A172 (cell line): Measurements from ENCODE around the gene KIF1A. TPM values are rescaled to one million over a fixed set of nuclear protein-coding genes. Genes with fewer than 3 reads are reported as not detected.
"Not testable (repeated sequence)": the region's sequence is repeated elsewhere in the genome, so short reads cannot be mapped to it uniquely, and the experiment has no call there.

Source experiments
- DNase-seq: peaks from one replicate; pipeline ENCODE4 v3.0.0-alpha.2; 2015; ENCODE audit warnings: low spot score
- total RNA-seq: library from RNA; depleted of rRNA; stranded (reverse); fragments of >200 nt; shearing (Covaris generic); gene quantifications from 2 replicates; pipeline ENCODE4 v1.2.3, GENCODE V29; 2014

The KIF1A gene
- total RNA-seq, 1 experiment from 2014 or later, result 6.4 TPM

DNA sequence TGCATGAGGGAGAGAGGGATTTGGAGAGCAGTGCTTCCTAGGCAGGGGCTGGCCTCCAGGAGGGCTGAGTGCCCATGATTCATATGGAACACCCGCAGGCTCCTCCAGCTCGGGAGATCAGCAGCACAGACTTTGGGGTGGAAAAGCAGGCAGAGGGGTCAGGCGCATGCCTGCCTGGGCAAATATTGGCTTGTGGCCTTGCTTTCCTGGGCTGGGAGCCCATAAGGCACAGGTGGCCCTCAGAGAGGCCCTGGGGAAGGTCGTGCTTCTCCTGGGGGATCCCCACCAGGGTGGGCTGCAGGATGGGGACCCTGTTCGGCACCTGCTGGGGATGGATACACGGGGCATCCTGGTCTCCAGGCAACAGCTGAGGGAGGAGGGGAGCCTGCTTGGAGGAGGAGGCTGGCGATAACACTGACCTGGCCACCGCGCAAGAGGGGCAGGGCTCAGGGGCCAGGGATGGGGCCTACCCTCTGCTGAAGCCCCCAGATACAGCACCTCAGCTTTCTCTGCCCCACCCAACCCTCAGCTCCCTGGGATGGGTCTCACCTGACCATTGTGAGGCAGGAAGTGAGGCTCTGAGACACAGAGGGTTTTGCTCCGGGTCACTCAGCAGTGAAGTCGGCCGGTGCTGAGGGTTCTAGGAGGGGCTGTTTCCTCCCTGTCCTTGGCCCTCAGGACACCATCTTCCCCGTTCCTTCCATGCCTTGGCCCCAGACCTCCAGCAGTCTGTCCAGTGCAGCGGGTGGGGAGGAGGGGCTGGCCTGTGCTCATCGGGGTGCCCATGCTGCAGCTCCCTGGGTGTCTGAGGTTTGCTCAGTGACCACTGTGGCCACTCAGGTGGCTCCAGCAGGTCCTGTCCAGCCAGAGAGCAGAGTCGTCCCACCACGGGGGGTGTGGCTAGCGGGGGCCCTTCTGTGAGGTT lies 116.3 kb downstream of the KIF1A start:
- no peak for DNase-seq

DNA sequence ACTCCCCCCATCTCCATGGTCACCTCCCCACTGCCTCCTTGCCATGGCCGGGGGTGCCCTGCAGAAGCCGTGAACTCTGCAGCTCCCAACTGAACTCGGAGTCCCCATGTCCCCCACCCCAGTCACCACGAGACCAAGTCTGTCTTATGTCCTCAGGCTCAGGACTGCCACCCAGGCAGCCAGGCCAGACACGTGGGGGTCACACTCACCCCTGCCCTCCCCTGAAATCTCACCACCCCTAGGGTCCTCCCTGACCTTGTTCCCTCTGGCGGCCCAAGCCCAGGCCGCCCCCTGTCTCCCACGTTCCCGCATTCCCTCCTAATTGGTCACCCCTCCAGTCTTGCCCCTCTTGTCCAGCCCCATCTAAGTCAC lies 117.4 kb downstream of the KIF1A start:
- DNase-seq, result no peak

DNA sequence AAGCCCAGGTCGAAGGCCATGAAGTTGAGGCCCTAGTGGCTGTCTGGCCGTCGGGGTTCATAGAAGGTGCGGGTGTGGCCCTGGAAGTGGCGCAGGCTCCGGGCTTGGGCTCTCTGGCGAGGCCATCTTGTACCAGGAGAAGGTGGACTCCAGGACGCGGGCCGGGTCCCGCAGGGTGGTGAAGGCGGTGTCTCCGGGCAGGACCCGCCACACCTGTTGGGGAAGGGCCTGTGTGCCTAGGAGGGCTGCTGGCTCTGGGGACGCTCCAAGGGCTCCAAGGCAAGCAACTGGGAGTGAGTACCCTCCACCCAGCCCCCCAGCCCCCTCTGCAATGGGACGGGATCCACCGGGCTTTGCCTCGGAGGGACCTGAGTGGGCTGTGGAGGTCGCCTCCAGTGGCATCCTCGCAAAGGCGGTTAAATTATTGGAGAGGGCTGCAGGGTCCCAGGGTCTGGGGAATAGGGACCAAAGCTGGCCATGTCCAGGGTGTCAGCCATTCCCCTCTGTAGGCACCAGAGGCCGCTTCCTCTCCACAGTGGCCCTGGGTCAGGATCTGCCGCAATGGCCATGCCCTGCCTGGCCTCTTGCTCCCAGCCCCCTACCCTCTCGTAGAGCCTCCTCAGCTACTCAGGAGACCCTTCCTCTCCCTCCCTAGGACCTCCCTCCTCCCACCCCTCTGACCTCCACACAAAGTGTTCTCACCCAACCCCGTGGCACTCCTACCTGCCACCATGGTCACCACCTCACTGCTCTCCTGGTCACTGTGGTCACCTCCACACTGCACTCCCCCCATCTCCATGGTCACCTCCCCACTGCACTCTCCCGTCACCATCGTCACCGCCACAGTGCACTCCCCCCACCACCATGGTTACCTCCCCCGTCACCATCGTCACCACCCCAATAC lies 118.0 kb downstream of the KIF1A start:
- no peak for DNase-seq

DNA sequence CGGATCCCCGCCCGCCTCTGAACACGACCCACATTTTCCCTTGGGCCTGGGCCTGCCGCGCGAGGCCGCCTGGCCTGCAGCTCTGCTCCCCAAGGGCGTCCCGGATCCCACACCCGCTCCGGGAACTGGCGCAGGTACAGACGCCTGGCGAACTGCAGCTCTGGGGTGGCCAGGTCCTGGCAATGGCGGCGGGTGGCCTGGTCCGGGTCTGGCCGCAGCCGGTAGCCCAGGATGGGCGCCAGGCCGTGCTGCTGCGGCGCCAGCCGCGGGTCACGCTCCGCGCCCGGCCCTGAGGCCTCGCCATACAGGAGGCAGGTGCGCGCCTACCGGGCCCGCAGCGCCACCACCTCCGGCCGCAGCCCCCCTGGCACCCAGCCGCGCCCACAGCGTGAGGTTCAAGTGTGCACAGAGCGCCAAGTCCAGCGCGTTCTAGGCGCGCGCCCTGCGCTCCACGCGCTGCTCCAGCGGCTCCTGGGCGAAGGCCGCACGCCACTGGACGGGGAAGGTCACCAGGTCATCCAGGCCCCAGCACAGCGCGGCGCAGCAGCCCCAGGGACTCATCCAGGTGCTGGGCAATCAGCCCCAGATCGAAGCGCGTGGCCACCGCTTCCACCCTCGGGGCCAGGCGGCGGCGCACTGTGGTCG lies 118.8 kb downstream of the KIF1A start:
- DNase-seq, result no peak

DNA sequence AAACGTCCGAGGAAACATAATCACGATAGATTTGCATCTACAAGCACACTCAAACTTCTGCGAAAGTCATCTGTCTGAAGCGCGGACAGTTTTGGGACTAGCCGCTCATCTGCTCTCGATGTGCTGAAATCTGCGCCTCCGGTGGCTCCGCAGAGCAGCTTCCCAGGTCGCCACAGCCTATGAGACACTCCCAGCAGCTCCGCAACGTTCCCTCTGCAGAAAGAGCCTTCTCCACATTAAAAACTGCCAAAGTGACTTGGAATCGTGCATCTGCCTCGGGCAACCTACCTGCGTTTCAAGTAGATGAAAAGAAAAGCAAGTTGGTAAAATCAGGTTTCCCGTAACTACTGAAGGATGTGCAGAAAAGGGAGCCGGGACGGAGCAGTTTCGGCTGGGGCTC lies 119.4 kb downstream of the KIF1A start:
- not testable (repeated sequence) for DNase-seq

DNA sequence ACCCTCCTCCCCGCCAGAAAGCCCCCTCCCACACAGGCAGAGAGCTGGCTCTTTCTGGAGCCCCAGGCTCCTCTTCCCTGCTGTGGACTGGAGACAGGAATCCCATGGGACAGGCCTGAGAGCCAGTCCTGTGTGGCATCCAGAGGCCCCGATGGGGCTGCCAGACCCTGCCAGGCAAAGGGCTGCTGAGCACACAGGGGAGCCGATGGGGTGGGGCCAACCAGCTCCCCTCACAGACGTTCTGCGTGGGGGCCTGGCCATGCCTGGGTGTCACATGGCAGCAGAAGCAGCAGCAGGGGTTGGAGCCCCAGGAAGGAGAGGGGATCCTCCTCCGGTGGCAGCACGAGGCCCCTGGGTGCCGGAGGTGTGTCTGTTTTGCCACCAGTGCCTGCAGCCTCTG lies 120.2 kb downstream of the KIF1A start:
- not testable (repeated sequence) for DNase-seq

DNA sequence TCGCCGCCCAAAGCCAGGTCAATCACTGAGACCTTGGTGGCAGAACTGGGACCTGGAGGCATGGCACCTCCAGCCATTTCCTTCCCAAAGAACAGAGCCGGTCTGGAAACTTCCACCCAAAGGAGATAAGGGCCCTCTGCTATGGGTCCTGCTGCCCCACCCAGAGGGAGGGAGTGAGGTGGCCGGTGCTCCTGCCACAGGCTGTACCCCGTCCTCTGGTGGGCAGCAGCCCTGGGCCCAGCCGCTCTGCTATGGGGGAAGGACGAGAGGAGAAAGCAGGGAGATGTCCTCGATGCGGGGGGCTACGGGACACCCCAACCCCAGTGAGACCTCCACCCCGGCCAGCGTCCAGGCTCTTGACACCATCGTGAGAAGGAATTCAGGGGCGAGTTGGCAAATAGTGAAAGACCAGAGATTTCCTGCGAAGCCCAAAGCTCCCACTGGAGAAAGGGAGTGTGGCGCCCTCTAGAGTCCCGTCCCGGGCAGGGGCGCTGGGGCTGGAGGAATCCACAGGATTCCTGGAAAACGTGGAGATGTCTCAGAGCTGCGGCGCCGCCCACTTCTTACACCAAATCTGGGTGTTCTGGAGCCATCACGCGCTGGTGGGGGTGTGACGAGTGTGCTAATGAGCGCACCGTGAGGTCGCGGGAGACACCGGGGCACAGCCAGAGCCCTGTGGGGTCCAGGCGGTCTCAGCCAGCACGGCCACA lies 121.0 kb downstream of the KIF1A start:
- DNase-seq, result not testable (repeated sequence)

DNA sequence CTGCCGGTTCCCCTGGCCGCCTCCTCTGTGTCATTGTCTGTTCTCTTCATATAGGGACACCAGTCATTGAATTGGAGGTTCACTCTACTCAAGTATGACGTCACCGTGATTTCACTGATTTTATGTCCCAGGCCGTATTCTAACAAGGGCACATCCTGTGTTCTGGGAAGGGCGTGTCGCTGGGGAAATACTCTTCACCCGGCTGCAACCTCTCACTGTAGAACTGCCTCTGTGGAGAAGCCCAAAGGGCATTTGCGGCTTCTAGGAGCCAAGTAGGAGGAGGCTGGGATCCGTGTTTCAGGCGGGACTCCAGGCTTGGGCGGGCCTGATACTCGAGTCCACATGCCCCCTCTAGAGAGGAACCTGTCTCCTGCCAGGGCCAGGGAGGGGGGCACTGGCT lies 123.5 kb downstream of the KIF1A start:
- not testable (repeated sequence) for DNase-seq

DNA sequence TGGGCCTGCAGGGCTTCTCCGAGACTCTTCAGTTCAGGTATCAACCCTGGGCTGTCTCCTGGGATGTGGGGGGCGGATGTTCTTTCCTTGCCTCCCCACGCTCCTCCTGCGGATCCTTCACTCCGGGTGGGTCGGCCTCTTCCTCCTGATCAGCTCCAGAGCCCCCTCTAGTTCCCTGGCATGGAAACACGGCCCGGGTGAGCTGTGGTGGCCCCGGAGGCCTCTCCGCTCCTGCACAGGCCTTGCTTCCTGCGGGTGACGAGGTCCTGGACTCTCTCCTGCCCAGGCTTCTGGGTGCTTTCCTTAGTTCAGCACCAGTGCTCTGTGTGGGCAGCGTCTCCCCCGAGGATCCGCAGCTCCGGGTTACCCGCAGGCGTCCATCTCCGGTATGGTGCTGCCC lies 124.4 kb downstream of the KIF1A start:
- not testable (repeated sequence) for DNase-seq

DNA sequence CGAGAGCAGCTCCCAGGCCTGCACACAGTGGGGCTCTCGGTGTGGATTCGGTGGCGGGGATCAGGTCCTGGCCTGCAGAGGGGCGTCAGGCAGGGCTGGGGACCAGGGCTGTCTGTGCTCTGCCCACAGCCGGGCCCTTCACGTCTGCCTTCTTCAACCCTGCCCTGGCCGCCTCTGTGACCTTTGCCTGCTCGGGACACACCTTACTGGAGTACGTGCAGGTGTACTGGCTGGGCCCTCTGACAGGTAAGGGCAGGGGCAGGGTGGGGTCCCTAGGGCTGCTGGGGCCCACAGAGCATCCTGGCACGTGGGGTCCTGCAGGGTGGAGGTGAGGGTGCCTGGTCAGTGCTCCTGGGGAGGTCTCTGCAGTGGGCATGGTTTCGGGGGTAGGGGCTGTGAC lies 125.7 kb downstream of the KIF1A start:
- not testable (repeated sequence) for DNase-seq

DNA sequence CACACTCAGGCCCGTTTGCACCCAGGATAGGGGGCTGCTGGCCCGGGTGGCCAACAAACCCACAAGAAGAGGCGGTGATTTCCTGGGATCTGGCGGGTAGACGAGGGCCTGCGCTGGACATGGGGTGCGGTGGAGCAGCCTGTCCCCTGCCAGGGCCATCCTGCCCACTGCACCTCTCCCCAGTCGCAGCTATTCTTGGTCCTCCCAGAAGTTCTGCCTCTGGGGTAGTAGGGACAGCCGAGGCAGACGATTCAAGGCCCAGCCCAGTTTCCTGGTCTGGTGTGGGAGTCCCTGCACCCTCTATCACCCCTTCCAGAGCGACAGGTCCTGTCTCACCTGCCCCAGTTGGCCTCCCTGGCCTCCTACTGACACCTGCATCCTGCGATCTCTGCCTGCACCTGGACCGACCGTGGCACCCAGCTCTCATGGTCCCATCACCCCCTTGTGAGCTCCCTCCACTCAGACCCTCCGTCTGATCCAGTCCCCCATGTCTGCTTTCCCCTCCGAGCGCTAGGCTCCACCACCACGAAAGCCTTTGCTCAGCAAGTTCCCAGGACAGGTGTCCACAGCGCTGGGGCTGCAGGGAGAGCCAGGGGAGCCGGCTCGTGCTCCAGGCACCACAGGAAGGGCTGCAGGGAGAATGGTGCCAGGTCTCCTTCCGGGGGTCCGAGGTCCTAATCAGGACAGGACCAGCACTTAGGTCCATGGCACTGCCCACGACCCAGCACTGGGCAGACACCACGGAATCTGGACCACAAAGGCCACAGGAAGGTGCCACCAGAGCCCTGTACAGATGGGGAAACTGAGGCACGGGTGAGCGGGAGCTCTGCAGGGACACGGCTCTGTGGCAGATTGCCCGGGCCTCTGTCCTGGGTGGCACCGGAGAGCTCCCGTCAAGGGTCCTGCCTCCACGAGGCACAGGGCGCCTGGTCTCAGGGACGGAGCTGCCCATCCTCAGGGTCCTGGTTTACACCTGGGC lies 127.1 kb downstream of the KIF1A start:
- not testable (repeated sequence) for DNase-seq

DNA sequence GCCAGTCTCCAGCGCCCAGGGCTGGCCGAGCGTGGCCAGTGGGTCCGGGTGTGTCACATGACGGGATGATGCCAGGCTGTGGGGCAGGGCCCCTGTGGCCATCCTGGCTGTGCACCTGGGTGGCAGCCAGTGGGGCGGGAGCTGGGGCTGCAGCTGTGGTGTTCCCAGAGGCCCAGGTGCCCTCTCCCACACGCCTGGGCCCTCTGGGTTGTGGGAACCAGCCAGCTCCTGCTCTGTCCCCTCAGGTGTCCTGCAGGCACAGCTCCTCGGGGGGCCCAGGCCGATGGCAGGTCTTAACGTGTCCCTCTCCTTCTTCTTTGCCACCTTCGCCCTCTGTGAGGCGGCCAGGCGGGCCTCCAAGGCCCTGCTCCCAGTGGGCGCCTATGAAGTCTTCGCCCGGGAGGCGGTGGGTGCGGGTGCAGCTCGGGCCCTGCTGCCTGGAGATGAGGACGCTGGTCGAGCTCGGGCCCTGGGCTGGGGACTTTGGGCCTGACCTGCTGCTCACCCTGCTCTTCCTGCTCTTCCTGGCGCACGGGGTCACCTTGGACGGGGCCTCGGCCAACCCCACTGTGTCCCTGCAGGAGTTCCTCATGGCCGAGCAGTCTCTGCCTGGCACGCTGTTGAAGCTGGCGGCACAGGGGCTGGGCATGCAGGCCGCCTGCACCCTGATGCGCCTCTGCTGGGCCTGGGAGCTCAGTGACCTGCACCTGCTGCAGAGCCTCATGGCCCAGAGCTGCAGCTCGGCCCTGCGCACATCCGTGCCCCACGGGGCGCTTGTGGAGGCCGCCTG lies 128.2 kb downstream of the KIF1A start, which contains the start of gene AQP12A:
TSS of gene AQP12A (plus strand) at position 236 of the 790 bp plus-strand sequence. CDS start at position 284, 48 bp downstream.
- DNase-seq, result not testable (repeated sequence)

DNA sequence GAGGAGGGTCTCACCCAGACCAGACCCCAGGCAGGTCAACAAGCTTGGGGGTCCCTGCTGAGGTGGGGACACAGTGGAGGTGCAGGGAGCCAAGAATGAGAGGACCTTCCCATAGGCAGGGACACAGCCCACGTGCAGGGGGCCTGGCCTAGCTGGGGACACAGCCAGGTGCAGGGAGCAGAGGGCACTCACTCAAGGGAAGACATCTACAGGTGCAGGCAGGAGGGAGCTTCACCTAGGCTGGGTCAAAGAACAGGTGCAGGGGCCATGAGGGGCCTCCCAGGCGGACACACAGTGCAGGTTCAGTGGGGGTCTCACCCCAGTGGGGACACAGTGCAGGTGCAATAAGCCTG lies 129.0 kb downstream of the KIF1A start:
- not testable (repeated sequence) for DNase-seq

DNA sequence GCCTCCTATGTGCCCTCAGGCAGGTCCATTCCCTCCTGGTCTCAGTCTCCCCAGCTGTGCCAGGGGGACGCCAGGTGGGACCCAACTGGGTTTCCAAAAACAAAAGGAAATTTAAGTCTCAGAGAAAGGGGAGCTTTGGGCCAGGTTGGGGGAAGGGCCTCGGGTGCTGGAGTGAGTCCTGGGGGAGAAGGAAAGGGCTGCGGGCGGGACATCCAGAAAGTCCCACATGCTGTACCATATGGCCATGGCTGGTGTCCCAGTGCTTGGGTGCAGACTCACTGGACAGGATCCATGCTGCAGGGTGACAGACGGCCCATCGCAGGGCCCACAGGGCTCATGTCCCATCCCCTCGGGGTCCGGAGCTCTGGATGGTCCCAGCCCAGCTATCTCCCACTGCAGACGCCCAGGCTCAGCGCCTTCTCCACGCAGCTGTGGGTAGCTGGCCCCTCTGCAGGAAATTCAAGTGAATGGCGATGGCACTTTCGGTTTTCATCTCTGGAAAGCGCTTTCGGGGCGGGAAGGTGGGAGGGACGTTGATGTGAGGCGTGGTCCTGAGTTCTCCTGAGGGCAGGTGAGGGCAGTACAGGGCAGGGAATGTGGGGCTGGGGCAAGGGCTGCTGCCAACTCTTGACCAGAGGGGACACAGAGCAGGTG lies 129.5 kb downstream of the KIF1A start:
- DNase-seq, result not testable (repeated sequence)

DNA sequence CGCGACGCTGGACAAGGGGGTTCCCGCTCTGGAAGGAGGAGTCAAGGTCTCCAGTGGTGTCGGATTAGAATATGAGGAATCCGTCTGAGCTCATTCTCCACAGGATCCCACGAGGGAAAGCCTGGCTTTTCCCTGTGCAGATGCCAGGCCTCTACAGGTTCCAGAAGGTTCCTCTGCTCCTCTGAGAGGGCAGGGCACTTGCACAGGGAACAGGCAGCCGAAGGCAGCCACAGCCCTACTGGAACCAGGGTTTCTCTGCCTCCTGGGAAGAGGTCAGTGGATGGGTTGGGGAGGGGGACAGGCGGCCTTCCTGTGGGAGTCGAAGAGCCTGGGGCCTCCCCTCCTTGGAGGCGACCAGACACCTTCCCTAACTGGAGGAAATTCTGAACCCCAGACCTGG lies 130.0 kb downstream of the KIF1A start:
- DNase-seq, result no peak

DNA sequence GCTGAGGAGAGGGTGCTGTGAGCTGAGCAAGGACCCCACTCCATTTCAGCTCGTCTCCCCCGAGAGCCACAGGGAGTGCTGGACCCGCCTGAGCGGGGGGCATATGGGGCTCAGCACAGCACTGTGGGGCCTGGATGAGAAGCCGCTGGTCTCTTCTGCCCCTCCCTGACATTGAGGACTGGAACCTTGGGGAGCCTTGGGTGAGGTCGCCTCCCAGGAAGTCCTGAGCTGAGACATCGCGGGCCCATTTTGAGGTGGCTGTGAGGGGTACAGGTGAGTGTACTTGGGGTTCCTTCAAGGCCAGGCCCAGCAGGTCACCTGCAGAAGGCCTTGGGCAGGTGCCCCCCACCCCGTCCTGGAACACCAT lies 131.5 kb downstream of the KIF1A start:
- no peak for DNase-seq

DNA sequence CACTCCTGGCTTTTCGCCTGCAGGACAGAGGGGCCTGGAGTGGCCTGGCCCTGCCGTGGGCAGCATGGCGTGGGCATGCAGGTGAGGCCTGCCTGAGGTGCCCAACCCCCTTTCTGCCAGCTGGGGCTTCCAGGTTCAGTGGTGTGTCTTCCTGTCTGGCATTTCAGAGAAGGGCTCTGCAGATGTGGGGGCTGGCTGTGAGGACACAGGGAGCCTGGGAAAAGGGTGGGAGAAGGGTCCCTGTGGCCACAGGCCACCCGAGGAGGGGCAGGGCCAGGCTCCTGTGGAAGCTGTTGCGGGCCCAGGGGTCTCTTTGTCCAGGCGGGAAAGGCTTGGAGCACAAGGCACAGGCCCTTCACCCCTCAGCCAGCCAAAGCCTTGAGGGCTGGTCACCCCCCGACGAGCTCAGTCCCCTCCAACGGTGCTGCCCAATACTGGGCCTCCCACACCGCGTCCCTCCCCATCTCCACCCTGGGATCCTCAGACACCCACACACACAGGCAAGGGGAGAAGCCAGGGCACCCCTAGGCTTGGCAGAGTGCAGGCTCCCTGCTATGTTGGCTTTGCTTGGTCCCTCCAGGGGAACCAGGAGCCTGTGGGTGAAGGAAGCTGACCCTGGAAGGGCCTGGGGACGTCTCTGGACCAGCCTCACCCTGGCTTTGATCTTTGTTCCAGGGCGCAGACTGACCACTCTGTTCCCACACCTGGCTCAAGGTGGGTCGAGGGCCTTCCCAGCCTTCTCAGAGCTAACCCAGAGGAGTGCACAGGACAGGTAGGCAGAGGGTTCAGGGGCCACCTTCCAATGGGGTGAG lies 132.1 kb downstream of the KIF1A start:
- DNase-seq, result no peak
